SK-N-MC (cell line): ENCODE data around the gene METTL24.

Source experiments
- DNase-seq: peaks from one replicate; pipeline ENCODE4 v3.0.0-alpha.2; 2011; ENCODE audit warnings: low read depth, low spot score
- H3K27ac ChIP-seq: fragments of 200-600 bp; sonication (generic); 2 replicates; pipeline ENCODE4 v1.5.1; 2016; ENCODE audit warnings: mixed run types
- H3K36me3 ChIP-seq: fragments of 200-600 bp; sonication (generic); 2 replicates; pipeline ENCODE4 v1.6.1; 2017; ENCODE audit warnings: antibody characterized with exemption, low read length, mixed read lengths; ENCODE audit not compliant: insufficient read depth
- H3K4me3 ChIP-seq: fragments of 200-600 bp; sonication (generic); 2 replicates; pipeline ENCODE4 v1.5.1; 2016
- H3K9ac ChIP-seq: fragments of 200-600 bp; sonication (generic); 2 replicates; pipeline ENCODE4 v1.8.0; 2017; ENCODE audit warnings: mixed run types, mixed read lengths; ENCODE audit not compliant: insufficient read length
- H3K9me3 ChIP-seq: fragments of 200-600 bp; sonication (generic); 2 replicates; pipeline ENCODE4 v1.6.1; 2017; ENCODE audit warnings: low read depth, mild to moderate bottlenecking, antibody characterized with exemption, low read length, moderate library complexity, mixed read lengths
- EZH2 ChIP-seq: fragments of 200-600 bp; sonication (generic); IDR thresholded peaks from one replicate; pipeline ENCODE4 v1.6.1; 2017; ENCODE audit warnings: antibody characterized with exemption
- FOXP2 ChIP-seq: optimal IDR thresholded peaks from 2 replicates; pipeline ENCODE3; 2011; ENCODE audit warnings: mild to moderate bottlenecking, moderate library complexity; ENCODE audit not compliant: insufficient read depth; ENCODE audit errors: extremely low read length, control extremely low read depth
- POLR2AphosphoS5 ChIP-seq: IDR thresholded peaks from 2 replicates; pipeline ENCODE4 v1.6.1; 2012; ENCODE audit warnings: mild to moderate bottlenecking, low read depth, low read length, borderline replicate concordance

The METTL24 gene

GRCh38 chr6:110367825-110368224 lies 9.7 kb upstream of the METTL24 start:
- Histone ChIP-seq H3K27ac (peak overlapping the region; percentile 78), H3K9me3 (no peaks in the 10 kb centered on the region), H3K9ac (peak overlapping the region; percentile 16), H3K36me3 (no peaks in the 10 kb centered on the region), H3K4me3 (peak overlapping the region; percentile 59)
- TF ChIP-seq EZH2 (no peak), FOXP2 (no peak), POLR2AphosphoS5 (no peak)
- no peak for DNase-seq

- H3K36me3 ChIP-seq, result no peaks in the 10 kb centered on the region
- TF ChIP-seq FOXP2, result no peak
- TF ChIP-seq EZH2, result no peak
- no peak for TF ChIP-seq POLR2AphosphoS5
- H3K9ac ChIP-seq, result no peak overlapping the region
- H3K4me3 ChIP-seq, result 0 out of 2 replicates have a peak overlapping the region, but pooled peaks have one; percentile 8
- DNase-seq, result no peak
- H3K9me3 ChIP-seq, result no peaks in the 10 kb centered on the region
- peak overlapping the region; percentile 78 for H3K27ac ChIP-seq
Observed at GRCh38 chr6:110366975-110367374, 8.8 kb upstream of the METTL24 start.

GRCh38 chr6:110366256-110366655 lies 8.1 kb upstream of the METTL24 start:
- no peak for DNase-seq
- Histone ChIP-seq H3K4me3 (no peak overlapping the region), H3K36me3 (no peaks in the 10 kb centered on the region), H3K9ac (no peak overlapping the region), H3K9me3 (no peaks in the 10 kb centered on the region), H3K27ac (peak overlapping the region; percentile 78)
- TF ChIP-seq FOXP2 (no peak), POLR2AphosphoS5 (no peak), EZH2 (no peak)

- Histone ChIP-seq H3K9me3 (no peaks in the 10 kb centered on the region), H3K4me3 (no peak overlapping the region), H3K36me3 (no peaks in the 10 kb centered on the region), H3K27ac (no peak overlapping the region), H3K9ac (no peak overlapping the region)
- DNase-seq, result no peak
- TF ChIP-seq POLR2AphosphoS5 (no peak), FOXP2 (no peak), EZH2 (no peak)
Observed at GRCh38 chr6:110364364-110365105, 6.4 kb upstream of the METTL24 start.

- Histone ChIP-seq H3K36me3 (no peaks in the 10 kb centered on the region), H3K9me3 (no peaks in the 10 kb centered on the region), H3K27ac (no peak overlapping the region), H3K4me3 (no peak overlapping the region), H3K9ac (no peak overlapping the region)
- DNase-seq, result no peak
- no peak for TF ChIP-seq FOXP2
- no peak for TF ChIP-seq POLR2AphosphoS5
- no peak for TF ChIP-seq EZH2
Observed at GRCh38 chr6:110363748-110364147, 5.6 kb upstream of the METTL24 start.

- DNase-seq, result no peak
- H3K4me3 ChIP-seq, result no peak overlapping the region
- no peaks in the 10 kb centered on the region for H3K9me3 ChIP-seq
- H3K9ac ChIP-seq, result no peak overlapping the region
- H3K36me3 ChIP-seq, result no peaks in the 10 kb centered on the region
- TF ChIP-seq POLR2AphosphoS5 (no peak), EZH2 (no peak), FOXP2 (no peak)
- H3K27ac ChIP-seq, result no peak overlapping the region
Observed at GRCh38 chr6:110360676-110361075, 2.5 kb upstream of the METTL24 start.

GRCh38 chr6:110359556-110359955 lies 1.4 kb upstream of the METTL24 start:
- no peak for DNase-seq
- TF ChIP-seq EZH2 (no peak), FOXP2 (no peak), POLR2AphosphoS5 (no peak)
- no peak overlapping the region for H3K4me3 ChIP-seq
- no peaks in the 10 kb centered on the region for H3K9me3 ChIP-seq
- no peak overlapping the region for H3K9ac ChIP-seq
- peak overlapping the region; percentile 80; the same call in 1 of the 2 replicates for H3K27ac ChIP-seq
- no peaks in the 10 kb centered on the region for H3K36me3 ChIP-seq

GRCh38 chr6:110358553-110359160 lies 508 bp upstream of the METTL24 start:
- H3K4me3 ChIP-seq, result peak overlapping the region; percentile 60
- DNase-seq, result no peak
- peak overlapping the region; percentile 66 for H3K9ac ChIP-seq
- H3K27ac ChIP-seq, result peak overlapping the region; percentile 80
- no peak for TF ChIP-seq EZH2
- no peak; the same call in 1 of the 2 replicates for TF ChIP-seq POLR2AphosphoS5
- no peak for TF ChIP-seq FOXP2
- H3K9me3 ChIP-seq, result no peaks in the 10 kb centered on the region
- no peaks in the 10 kb centered on the region for H3K36me3 ChIP-seq

GRCh38 chr6:110357298-110357663 lies 868 bp downstream of the METTL24 start:
- TF ChIP-seq FOXP2 (no peak), EZH2 (no peak), POLR2AphosphoS5 (no peak)
- Histone ChIP-seq H3K9ac (peak overlapping the region; percentile 54), H3K36me3 (no peaks in the 10 kb centered on the region), H3K27ac (0 out of 2 replicates have a peak overlapping the region, but pooled peaks have one; percentile 15), H3K9me3 (no peaks in the 10 kb centered on the region), H3K4me3 (peak overlapping the region; percentile 68)
- no peak for DNase-seq
